GM10266 (cell line): ENCODE results near the gene CNTNAP2.
"Not testable (repeated sequence)": the region's sequence is repeated elsewhere in the genome, so short reads cannot be mapped to it uniquely, and the experiment has no call there.

Experiments used
- DNase-seq: peaks from one replicate; pipeline ENCODE4 v3.0.0; 2012; ENCODE audit errors: extremely low spot score
- CTCF ChIP-seq: IDR thresholded peaks from 2 replicates; pipeline ENCODE4 v1.5.1; 2012; ENCODE audit warnings: mild to moderate bottlenecking, low read depth; ENCODE audit not compliant: control insufficient read depth, insufficient read depth; ENCODE audit errors: missing control alignments

CNTNAP2 gene

GRCh38 chr7:147595042-147595441, 1478.4 kb downstream of the CNTNAP2 start:
- no peak for TF ChIP-seq CTCF

GRCh38 chr7:147598687-147599086, 1482.1 kb downstream of the CNTNAP2 start:
- DNase-seq, result not testable (repeated sequence)

More at GRCh38 chr7:147595042-147595441, 1478.4 kb downstream of the CNTNAP2 start:
- no peak for DNase-seq

GRCh38 chr7:147605323-147605722, 1488.7 kb downstream of the CNTNAP2 start:
- DNase-seq, result no peak
- no peak for TF ChIP-seq CTCF

GRCh38 chr7:147607157-147607800, 1490.7 kb downstream of the CNTNAP2 start:
- TF ChIP-seq CTCF, result no peak

GRCh38 chr7:147611431-147611830, 1494.8 kb downstream of the CNTNAP2 start:
- no peak for DNase-seq
- no peak for TF ChIP-seq CTCF

More at GRCh38 chr7:147607157-147607800, 1490.7 kb downstream of the CNTNAP2 start:
- no peak for DNase-seq

- no peak for DNase-seq
- TF ChIP-seq CTCF, result no peak
These were observed 1518.7 kb downstream of the CNTNAP2 start for GRCh38 chr7:147635288-147635687.

- no peak for TF ChIP-seq CTCF
- DNase-seq, result no peak
These were observed 1520.0 kb downstream of the CNTNAP2 start for GRCh38 chr7:147636553-147636952.

GRCh38 chr7:147638566-147638965, 1522.0 kb downstream of the CNTNAP2 start:
- TF ChIP-seq CTCF, result no peak
- no peak for DNase-seq
